Large intestine (tissue), 3 donors: Measurements from ENCODE around the gene TXNRD3. TPM values are rescaled to one million over a fixed set of nuclear protein-coding genes. Genes with fewer than 3 reads are reported as not detected.

ENCODE experiments used
- DNase-seq, 2 donors: peaks; one replicate each; pipeline versions ENCODE4 v3.0.0 to v3.0.0-alpha.2; 2013
- H3K27ac ChIP-seq: one replicate; pipeline ENCODE4 v1.5.1; 2013; ENCODE audit warnings: low read length
- H3K27me3 ChIP-seq: 2 replicates; pipeline ENCODE4 v1.6.1; 2013; ENCODE audit warnings: low read length; ENCODE audit not compliant: control insufficient read depth, insufficient read depth
- H3K36me3 ChIP-seq: 2 replicates; pipeline ENCODE4 v1.6.1; 2013; ENCODE audit warnings: low read length; ENCODE audit not compliant: control insufficient read depth, insufficient read depth
- H3K4me1 ChIP-seq: one replicate; pipeline ENCODE4 v1.6.1; 2013; ENCODE audit warnings: low read length; ENCODE audit not compliant: control insufficient read depth, insufficient read depth
- H3K4me3 ChIP-seq: one replicate; pipeline ENCODE4 v1.5.1; 2013; ENCODE audit warnings: low read length
- H3K9me3 ChIP-seq: one replicate; pipeline ENCODE4 v1.6.1; 2013; ENCODE audit warnings: mild to moderate bottlenecking, low read depth, low read length, moderate library complexity; ENCODE audit not compliant: control insufficient read depth
- WGBS: methylation state at CpG from one replicate; pipeline ENCODE4 v1.1.5; 2013; ENCODE audit warnings: low lambda C conversion rate; ENCODE audit not compliant: insufficient coverage; 5-methylcytosine and 5-hydroxymethylcytosine counted together
- polyA plus RNA-seq: library from polyadenylated mRNA; unstranded; fragments of 120-200 nt; gene quantifications from one replicate; pipeline ENCODE4 v1.2.1, GENCODE V29; 2013

Gene TXNRD3
- polyA plus RNA-seq, 1 donor, result 7.3 TPM

GRCh38 chr3:126672741-126673140, 17.8 kb upstream of the TXNRD3 start:
- no peaks in the 10 kb centered on the region for H3K9me3 ChIP-seq
- H3K4me1 ChIP-seq, result no peaks in the 10 kb centered on the region
- H3K36me3 ChIP-seq, result no peaks in the 10 kb centered on the region
- WGBS, result no CpG with 5 or more reads among the region's 6 CpGs
- H3K27me3 ChIP-seq, result peaks cover 10% of the 10 kb centered on the region
- H3K4me3 ChIP-seq, result no peak overlapping the region
- DNase-seq, result no peak
- H3K27ac ChIP-seq, result no peak overlapping the region

- Histone ChIP-seq H3K27ac (no peak overlapping the region), H3K36me3 (no peaks in the 10 kb centered on the region), H3K4me1 (no peaks in the 10 kb centered on the region), H3K9me3 (no peaks in the 10 kb centered on the region), H3K27me3 (peaks cover 10% of the 10 kb centered on the region), H3K4me3 (no peak overlapping the region)
- WGBS, result no CpG with 5 or more reads among the region's 7 CpGs
- DNase-seq, result no peak
Observed at GRCh38 chr3:126672340-126672739, 17.4 kb upstream of the TXNRD3 start.

- H3K27ac ChIP-seq, result no peak overlapping the region
- 43% methylated on average over 1 of the region's 1 CpG for WGBS
Observed at GRCh38 chr3:126671521-126671920, 16.6 kb upstream of the TXNRD3 start.

GRCh38 chr3:126668450-126669401, 13.8 kb upstream of the TXNRD3 start:
- H3K27me3 ChIP-seq, result peaks cover 9% of the 10 kb centered on the region
- no peak overlapping the region for H3K4me3 ChIP-seq
- no peaks in the 10 kb centered on the region for H3K4me1 ChIP-seq
- H3K9me3 ChIP-seq, result no peaks in the 10 kb centered on the region
- H3K36me3 ChIP-seq, result no peaks in the 10 kb centered on the region
- no CpG with 5 or more reads among the region's 13 CpGs for WGBS
- DNase-seq, result no peak
- no peak overlapping the region for H3K27ac ChIP-seq

More at GRCh38 chr3:126671521-126671920, 16.6 kb upstream of the TXNRD3 start:
- Histone ChIP-seq H3K4me1 (no peaks in the 10 kb centered on the region), H3K27me3 (peaks cover 3% of the 10 kb centered on the region), H3K36me3 (no peaks in the 10 kb centered on the region), H3K9me3 (no peaks in the 10 kb centered on the region), H3K4me3 (no peak overlapping the region)
- DNase-seq, result no peak

GRCh38 chr3:126667631-126668449, 12.9 kb upstream of the TXNRD3 start:
- Histone ChIP-seq H3K27me3 (peaks cover 10% of the 10 kb centered on the region), H3K9me3 (no peaks in the 10 kb centered on the region), H3K36me3 (no peaks in the 10 kb centered on the region), H3K4me3 (no peak overlapping the region), H3K4me1 (no peaks in the 10 kb centered on the region), H3K27ac (no peak overlapping the region)
- no CpG with 5 or more reads among the region's 15 CpGs for WGBS
- DNase-seq, result no peak

GRCh38 chr3:126666658-126667528, 12.0 kb upstream of the TXNRD3 start:
- H3K27me3 ChIP-seq, result peaks cover 19% of the 10 kb centered on the region
- no peaks in the 10 kb centered on the region for H3K9me3 ChIP-seq
- no peaks in the 10 kb centered on the region for H3K4me1 ChIP-seq
- H3K36me3 ChIP-seq, result no peaks in the 10 kb centered on the region
- no peak for DNase-seq
- no peak overlapping the region for H3K27ac ChIP-seq
- no peak overlapping the region for H3K4me3 ChIP-seq
- no CpG with 5 or more reads among the region's 15 CpGs for WGBS

- Histone ChIP-seq H3K36me3 (no peaks in the 10 kb centered on the region), H3K4me1 (no peaks in the 10 kb centered on the region), H3K4me3 (no peak overlapping the region), H3K9me3 (no peaks in the 10 kb centered on the region), H3K27ac (no peak overlapping the region), H3K27me3 (peaks cover 27% of the 10 kb centered on the region)
- DNase-seq, result no peak
- WGBS, result no CpG with 5 or more reads among the region's 15 CpGs
Observed at GRCh38 chr3:126665959-126666657, 11.2 kb upstream of the TXNRD3 start.

GRCh38 chr3:126665221-126665936, 10.5 kb upstream of the TXNRD3 start:
- Histone ChIP-seq H3K36me3 (no peaks in the 10 kb centered on the region), H3K4me1 (no peaks in the 10 kb centered on the region), H3K9me3 (no peaks in the 10 kb centered on the region), H3K4me3 (no peak overlapping the region), H3K27me3 (peaks cover 34% of the 10 kb centered on the region), H3K27ac (no peak overlapping the region)
- WGBS, result 90% methylated on average over 2 of the region's 6 CpGs
- no peak for DNase-seq

GRCh38 chr3:126664591-126665214, 9.8 kb upstream of the TXNRD3 start:
- WGBS, result no CpG with 5 or more reads among the region's 5 CpGs
- Histone ChIP-seq H3K4me1 (no peaks in the 10 kb centered on the region), H3K9me3 (no peaks in the 10 kb centered on the region), H3K27me3 (peaks cover 41% of the 10 kb centered on the region), H3K4me3 (no peak overlapping the region), H3K27ac (no peak overlapping the region), H3K36me3 (no peaks in the 10 kb centered on the region)
- DNase-seq, result no peak
